HCEC 1CT (cell line): ENCODE results near the gene PTPN5.
"Not testable (repeated sequence)": the region's sequence is repeated elsewhere in the genome, so short reads cannot be mapped to it uniquely, and the experiment has no call there.

ENCODE experiments used
- DNase-seq: peaks from one replicate; pipeline ENCODE4 v3.0.0-alpha.2; 2017

PTPN5 gene

DNA sequence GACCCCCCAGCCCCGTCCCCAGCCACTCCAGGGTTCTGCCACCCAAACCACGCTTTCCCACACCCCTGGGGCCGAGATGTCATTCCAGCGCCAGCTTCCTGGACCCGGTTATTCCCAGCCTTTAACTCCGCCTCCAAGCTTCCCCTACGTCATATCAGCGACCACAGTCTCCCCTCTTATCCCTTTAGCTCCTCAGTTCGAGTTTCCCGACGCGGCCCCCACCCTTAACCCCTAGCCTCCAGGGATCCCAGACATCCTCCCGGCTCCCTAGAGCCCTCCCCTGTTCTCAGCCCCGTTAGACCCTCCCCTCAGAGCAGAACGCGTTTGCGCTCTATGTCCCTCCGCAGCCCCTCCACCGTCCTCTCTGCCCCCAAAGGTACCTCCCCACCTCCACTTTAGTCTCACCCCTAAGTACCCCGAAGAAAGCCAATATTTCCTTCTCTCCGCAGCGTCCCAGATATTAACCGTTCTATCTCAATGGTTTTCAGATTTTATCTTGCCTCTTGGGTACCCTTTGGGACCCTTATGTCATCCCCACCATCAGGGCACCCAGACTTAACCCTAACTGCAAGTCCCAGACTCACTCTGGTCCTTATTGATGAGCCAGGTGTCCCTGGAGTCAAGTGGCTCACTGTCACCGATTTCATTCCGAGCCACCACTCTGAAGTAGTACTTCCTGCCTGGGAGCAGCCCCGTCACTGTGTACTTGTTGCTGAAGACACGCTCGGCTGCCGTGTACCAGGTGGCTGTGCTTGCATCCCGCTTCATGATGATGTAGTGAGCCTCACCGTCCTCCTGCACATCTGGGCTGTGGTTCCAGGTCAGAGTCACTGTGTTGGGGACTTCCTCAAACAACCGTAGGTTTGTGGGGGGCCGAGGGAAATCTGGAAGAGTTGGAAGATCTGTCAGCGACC is 85.0 kb downstream of the PTPN5 start:
- no peak for DNase-seq

DNA sequence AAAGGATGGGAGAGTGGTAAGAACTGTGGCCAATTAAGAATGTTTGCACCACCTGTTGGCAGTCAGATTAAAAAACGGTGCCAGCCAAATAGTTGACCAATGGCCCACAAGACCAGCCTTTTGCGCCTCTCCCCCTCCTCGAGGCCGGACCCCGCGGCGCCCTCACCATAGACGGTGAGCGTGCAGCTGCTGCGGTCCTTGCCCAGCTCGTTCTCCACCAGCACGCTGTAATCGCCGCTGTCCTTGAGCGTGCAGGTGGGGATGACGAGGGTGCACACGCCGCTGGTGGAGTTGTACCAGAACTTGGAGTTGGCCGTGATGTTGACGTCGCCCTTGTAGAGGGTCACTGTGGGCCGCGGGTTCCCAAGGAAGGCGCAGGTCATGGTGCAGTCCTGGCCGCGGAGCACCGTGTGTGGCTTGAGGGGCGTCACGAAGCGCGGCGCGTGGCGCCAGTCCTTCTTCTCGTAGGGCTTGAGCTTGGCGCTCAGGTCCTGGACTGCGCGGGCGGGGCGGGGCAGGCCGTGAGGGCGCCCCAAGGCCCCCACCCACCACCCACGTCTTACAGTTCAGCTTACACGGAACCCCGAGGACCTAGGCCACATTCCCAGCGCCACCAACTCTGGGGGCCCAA is 85.8 kb downstream of the PTPN5 start:
- DNase-seq = no peak

DNA sequence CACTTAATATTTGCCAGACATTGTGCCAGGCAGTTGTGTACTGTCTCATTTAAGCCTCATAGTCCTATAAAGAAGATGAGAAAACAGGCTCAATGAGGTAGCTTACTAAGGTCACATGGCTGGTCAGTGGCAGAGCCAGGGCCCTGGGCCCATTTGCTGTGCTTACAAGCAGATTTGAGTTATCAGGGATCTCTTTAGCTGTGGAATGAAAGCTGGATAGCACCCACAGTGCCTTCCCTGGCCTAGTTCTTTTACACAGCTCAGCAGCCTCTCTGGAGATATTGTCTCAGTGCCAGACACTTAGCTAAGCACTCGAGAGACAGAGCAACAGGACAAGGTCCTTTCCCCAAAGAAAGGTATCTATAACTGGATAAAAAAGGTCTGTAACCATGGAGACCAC is 86.9 kb downstream of the PTPN5 start:
- no peak for DNase-seq

DNA sequence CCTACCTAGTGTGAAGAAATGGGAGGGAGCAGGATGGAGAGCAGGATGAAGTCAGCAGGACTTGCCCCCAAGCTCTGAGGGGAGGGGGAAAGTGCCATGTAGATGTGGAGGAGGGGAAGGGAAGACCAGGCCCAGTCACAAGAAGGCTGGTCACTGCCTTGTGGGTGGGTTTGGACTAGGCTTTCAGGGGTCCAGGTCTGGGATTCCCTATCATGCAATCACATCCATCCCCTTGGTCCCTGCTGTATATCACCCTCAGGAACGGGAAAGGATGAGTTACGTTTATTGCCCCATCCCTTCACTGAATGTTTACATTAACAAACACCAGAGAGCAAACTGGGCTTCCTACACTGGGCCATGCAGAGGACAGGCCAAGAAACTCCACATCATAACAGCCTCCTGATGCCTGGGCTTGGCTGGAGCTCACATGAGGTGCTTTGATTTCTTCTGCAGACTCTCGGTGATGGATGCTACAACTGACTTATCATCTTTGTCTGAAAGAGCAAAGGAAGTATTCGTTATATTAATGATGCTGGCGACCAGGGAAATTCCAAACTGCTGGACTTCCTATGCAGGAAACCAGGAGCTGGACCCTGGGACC is 87.5 kb downstream of the PTPN5 start:
- DNase-seq = no peak

DNA sequence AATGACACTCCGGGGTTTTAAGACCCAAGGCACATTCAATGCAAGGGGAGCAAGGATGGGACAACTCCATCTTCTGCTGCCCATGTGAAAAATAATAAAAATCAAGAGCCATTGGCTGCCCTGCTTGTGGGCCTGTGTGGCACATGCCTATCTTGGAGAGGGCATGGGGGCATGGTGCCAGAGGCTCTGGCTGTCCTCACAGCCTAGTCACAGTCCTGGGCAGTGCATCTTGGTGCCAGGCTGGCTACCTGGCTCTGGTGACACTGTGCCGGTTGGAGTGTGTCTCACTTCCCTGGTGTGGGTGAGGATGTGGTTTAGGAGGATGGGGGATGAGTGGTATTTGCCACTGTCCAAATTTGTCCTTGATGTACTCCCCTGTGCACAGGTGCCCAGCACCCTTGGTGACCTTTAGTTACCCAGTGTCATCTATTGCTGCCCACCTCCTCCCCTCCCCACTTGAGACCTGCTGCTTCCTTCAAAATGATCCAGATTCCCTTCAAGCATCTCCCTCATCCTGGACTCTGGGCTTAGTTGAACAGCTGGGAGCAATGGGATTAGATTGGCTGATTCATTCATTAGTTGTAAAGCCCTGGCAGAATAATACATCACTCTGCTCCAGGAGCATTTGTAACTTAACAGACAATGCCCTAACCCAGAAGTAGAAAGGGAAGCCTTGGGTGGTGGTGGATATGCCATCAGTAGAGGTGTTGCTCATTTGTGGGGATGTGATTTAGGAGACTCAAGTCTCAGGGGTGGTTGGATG is 88.4 kb downstream of the PTPN5 start:
- DNase-seq = no peak

DNA sequence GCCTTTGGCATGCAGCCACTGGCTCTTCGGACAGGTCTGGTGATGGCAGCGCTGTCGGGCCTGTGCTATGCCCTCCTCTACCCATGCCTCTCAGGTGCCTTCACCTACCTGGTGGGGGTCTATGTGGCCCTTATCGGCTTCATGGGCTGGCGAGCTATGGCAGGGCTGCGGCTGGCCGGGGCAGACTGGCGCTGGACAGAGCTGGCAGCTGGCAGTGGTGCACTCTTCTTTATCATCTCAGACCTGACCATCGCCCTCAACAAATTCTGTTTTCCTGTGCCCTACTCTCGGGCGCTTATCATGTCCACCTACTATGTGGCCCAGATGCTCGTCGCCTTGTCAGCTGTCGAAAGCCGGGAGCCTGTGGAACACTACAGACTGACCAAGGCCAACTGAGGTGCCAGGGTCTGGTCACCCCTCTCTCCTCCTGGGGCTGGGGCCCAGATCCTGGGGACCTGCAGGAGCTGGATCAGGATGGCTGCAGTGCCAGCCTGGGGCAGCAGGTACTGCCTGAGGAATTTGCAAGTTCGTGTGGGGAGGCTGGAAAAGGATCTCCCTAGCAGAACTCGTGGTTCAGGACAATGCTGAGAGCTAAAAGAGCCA is 89.9 kb downstream of the PTPN5 start:
- DNase-seq = no peak

DNA sequence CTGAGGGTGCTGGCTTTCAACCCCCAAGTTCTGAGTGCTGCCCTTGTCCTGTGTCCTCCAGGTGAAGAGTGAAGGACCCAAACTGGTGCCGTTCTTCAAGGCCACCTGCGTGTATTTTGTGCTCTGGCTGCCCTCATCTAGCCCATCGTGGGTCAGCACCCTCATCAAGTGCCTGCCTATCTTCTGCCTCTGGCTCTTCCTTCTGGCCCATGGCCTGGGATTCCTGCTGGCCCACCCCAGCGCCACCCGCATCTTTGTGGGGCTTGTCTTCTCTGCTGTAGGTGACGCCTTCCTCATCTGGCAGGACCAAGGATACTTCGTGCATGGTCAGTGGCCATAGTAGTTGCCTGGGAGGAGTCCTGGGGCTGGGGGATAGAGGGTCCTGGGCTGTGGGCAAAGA is 90.7 kb downstream of the PTPN5 start:
- no peak for DNase-seq

DNA sequence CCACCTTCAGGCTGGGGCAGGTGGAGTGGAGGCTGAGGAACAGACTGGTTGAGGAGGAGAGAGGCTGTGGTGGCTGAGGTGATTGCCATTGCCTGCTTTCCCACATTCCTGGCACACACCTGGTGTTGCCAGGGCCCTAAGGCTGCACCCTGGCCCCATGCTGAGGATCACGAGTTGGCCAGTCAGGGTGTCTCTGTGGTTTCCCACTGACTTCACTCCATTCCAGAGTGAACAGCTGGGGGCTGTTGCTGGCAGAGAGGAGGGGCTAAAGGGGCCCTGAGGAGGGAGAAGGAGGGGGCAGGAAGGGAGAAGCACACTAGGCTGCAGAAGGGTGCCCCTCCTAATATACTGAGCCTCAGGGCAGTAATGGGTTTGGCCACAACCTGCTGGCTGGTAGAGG is 91.2 kb downstream of the PTPN5 start:
- DNase-seq = no peak

DNA sequence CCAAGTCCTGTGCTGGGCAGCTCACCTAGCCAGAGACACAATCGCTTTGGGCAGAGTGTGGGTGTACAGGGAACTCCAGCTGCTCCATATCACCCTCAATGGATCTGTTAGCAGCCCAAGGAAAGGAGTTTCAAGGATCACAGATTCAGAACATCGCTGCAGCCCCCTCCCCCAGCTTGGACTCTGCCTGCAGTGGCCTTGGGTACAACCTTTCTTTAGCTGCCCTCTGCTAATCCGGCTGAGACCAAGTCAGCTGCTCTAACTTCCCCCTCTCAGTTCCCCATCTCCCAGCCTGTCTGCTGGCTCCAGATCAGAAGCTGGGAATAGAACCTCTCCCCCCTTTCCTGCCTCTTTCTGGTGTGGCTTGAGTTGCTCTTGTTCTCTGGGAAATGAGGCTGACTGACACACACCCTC is 91.7 kb downstream of the PTPN5 start:
- peak; percentile 7 for DNase-seq

DNA sequence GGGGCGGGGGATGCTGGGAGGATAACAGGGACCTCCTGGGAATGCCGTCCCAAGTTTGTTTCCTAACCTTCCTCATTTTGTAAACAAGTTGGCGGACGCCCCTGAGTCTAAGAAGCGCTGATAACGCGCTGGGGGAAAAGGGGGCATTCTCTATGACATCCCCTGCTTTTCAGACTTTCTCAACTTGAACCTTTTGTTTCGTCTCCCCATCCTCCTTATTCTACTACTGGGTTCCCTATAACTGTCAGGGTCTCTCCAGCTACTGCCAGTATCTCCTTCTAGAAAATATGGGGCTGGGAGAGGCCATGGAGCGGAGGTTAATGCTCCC is 92.4 kb downstream of the PTPN5 start:
- DNase-seq = no peak

DNA sequence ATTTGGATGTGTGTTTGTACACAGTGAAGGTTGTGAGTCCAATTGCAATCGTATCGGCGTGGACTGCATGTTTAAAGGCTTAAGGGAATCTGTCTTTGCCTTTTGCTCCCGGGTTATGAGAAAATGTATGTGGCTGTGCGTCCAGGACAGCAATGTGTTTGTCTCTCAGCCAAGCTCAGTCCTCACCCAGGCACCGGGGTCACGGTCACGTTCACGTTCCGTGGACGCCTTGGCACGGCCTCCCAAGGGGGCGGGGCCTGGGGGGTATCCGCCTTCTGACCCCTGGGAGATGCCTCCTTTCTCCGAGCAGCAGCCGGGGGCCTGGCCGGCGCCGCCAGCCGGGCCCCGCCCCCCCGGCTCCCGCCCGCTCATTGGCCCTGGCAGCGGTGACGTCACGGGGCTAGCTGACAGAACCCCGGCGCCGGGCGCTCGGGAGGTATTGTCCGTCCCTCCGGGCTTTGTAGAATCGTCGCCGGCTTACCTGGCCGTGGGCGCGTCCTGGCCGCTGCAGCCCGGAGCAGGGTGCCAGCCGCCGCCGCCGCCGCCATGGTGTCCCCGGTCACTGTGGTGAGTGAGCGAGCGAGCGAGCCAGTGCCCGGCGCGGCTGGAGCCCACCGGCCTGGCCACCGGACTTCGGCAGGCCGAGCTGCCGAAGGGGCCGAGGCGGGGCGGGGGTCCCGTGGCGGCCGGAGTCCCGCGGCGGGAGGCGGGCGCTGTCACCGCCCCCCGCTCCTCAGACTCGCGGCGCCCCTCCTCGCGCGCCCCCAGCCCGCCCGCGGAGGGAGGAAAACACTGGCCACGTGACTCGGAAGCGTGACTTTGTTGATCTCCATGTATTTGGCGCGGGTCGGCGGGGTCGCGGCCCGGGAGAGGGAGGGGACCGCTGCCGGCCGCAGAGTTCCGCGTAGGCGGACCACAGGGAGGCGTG is 93.0 kb downstream of the PTPN5 start, which contains the start of gene TMEM86A:
Gene TMEM86A (plus strand): TSS at position 439 of the 928 bp plus-strand sequence. CDS start 108 bp downstream, at position 547.
- DNase-seq = peak; percentile 77

DNA sequence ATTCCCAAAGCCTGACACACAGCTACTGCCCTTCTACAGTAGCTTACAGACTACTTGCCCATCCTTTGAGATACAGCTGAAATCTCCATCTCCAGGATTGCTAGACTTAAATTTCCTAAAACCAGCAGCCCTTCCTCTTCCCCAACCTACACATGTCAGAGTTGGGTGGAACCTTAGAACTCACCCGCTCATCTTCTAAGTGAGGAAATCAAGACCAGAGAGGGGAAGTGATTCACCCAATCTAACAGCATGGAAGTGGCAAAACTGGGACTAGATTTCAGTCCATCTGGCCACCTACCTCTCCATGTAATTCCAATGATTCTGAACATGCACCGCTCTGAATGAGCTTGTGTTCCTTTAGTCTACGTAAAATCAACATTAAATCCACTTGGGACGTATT is 94.0 kb downstream of the PTPN5 start:
- peak; percentile 8 for DNase-seq

DNA sequence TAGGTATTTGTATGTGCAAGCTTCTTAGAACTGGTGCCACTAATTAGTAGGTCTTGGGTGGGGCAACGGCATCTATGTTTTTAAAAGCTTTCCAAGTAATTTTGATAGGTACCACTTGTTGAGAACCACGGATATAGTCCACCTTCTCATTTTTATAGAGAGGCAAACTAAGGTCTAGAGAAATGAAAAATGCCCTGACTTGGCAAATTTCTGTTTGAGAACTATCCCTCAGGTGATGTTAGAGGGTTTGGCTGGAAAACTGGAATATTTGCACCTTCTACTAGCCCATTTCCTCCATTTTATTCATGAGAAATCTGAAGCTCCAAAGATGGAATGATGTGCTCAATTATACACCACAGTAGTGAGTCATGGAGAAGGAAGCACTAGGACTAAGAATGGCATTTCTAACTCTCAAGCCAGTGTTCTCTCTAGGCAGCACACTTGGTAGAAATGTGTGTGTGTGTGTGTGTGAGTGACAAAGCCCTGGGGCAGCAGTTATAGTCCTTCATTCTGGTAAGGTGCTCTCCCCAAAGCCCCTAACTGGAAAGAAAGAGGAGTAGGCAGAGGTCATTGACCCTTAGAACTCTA is 94.9 kb downstream of the PTPN5 start:
- peak; percentile 58 for DNase-seq

DNA sequence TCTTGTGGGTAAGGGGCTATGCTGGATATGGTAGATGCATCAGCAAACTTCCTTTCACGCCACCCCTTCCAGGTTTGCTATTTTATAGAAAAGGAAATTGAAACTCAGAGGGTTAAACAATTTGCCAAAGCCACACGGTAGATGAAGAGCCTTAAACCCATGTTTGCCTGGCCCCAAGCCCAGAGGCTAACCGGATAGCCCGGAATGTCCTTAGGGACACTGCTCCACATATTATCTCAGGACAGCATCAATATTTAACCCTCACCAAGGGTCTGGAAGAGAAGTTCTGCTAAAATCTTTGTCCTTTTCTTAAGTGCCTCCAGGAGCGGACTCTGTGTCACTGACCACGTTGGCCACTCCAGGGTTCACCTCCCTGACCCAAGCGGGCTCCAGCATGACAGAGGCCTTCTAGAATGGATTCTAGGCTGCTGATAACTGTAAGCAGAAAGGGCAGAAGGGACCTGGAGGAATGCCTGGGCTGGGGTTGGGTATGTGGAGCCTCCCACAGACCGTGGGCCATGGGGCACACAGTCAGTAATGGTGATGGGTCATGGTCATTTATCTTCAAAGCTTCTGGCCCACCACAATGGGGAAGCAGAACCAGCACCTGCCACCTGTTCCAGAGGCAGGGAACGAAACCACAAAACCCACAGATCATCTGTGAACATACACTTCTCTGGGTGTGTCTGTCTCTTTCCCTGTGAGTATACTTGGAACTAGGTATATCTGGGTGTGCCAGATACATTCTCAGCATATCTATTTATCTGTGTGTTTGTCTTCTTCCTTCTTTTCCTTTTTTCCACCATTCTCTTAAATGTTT is 98.4 kb downstream of the PTPN5 start:
- DNase-seq = no peak

DNA sequence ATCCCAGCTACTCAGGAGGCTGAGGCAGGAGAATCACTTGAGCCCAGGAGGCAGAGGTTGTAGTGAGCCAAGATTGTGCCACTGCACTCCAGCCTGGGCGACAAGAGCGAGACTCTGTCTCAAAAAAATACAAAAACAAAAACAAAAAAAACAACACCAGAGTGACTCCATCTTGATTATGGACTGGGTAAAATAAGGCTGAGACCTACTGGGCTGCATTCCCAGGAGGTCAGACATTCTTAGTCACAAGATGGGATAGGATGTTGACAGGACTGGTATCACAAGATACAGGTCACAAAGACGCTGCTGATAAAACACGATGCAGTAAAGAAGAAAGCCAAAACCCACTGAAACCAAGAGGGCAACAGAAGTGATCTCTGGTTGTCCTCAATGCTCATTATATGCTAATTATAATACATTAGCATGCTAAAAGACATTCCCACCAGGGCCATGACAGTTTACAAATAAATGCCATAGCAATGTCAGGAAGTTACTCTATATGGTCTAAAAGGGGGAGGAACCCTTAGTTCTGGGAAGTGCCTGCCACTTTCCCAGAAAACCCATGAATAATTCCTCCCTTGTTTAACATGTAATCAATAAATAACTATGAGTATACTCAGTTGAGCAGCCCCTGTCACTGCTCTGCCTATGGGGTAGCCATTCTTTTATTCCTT is 100.0 kb downstream of the PTPN5 start:
- not testable (repeated sequence) for DNase-seq

DNA sequence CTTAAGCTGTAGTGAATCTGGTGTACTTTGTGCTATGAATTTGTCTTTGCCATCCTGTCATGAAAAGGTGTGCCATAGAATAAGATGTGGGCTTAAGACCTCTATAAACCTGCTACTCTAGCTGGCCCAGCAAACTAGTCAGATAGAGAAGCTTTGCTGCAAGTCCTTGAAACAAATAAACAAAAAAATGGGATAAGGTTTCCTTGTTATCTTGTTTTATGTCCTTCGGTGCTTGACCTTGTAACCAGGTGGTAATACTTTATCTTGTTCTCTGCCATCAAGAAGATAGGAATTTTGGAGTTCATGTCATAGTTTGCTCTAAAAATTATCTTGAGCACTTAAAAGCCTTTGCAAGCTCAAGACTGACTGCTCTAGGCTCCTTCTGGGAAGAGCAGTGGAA is 107.3 kb downstream of the PTPN5 start:
- no peak for DNase-seq

DNA sequence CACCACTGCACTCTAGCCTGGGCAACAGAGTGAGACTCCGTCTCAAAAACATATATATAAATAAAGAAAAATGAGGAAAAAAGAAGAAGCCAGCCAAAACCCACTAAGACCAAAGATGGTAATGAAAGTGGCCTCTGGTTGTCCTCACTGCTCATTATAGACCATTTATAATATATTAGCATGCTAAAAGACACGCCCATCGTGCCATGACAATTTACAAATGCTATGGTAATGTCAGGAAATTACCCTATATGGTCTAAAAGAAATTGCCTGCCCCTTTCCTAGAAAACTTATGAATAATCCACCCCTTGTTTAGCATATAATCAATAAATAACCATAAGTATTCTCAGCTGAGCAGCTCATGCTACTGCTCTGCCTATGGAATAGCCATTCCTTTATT is 109.1 kb downstream of the PTPN5 start:
- DNase-seq = no peak

DNA sequence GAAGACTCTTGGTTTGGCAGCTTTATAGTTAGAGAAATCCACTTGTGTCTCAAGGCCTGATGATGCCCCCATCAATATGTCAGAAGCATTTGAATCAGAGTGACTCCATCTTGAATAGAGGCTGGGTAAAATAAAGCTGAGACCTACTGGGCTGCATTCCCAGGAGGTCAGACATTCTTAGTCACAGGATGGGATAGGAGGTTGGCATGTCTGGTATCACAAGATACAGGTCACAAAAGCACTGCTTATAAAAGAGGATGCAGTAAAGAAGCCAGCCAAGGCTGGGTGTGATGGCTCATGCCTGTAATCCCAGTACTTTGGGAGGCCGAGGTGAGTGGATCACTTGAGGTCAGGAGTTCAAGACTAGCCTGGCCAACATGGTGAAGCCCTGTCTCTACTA is 109.6 kb downstream of the PTPN5 start:
- peak; percentile 17 for DNase-seq
